ENCODE measurements around the gene PATJ.

GRCh38 chr1:61967750-61968149 is 225.5 kb downstream of the PATJ start:
- TF ChIP-seq, protein P1, sequence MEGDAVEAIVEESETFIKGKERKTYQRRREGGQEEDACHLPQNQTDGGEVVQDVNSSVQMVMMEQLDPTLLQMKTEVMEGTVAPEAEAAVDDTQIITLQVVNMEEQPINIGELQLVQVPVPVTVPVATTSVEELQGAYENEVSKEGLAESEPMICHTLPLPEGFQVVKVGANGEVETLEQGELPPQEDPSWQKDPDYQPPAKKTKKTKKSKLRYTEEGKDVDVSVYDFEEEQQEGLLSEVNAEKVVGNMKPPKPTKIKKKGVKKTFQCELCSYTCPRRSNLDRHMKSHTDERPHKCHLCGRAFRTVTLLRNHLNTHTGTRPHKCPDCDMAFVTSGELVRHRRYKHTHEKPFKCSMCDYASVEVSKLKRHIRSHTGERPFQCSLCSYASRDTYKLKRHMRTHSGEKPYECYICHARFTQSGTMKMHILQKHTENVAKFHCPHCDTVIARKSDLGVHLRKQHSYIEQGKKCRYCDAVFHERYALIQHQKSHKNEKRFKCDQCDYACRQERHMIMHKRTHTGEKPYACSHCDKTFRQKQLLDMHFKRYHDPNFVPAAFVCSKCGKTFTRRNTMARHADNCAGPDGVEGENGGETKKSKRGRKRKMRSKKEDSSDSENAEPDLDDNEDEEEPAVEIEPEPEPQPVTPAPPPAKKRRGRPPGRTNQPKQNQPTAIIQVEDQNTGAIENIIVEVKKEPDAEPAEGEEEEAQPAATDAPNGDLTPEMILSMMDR (IDR thresholded peaks at IDR 0.05; ENCODE audit: insufficient read depth, low read length), result no peak
- no peak for TF ChIP-seq POLR2AphosphoS5 (IDR thresholded peaks at IDR 0.05; ENCODE audit: low read depth)

All from HL-60 (cell line).